Breast epithelium (tissue), 3 donors: ENCODE results near the gene FAM237B.

Source experiments
- POLR2A ChIP-seq: fragments of 450-650 bp; IDR thresholded peaks from one replicate; pipeline ENCODE4 v1.6.1; 2016; ENCODE audit warnings: antibody characterized with exemption, mild to moderate bottlenecking, moderate library complexity
- POLR2AphosphoS5 ChIP-seq, 3 donors: sonication (generic); formaldehyde crosslinking; IDR thresholded peaks; one replicate each; pipeline ENCODE4 v1.6.1; 2017; ENCODE audit warnings: antibody characterized with exemption in 3 of 3
- TF ChIP-seq, protein P1 (sequence below), 3 donors: fragments of 450-650 bp; IDR thresholded peaks; one replicate each; pipeline ENCODE4 v1.5.1; 2016 to 2017; ENCODE audit warnings: antibody characterized with exemption in 3 of 3, mild to moderate bottlenecking in 3 of 3, moderate library complexity in 3 of 3

DNA sequence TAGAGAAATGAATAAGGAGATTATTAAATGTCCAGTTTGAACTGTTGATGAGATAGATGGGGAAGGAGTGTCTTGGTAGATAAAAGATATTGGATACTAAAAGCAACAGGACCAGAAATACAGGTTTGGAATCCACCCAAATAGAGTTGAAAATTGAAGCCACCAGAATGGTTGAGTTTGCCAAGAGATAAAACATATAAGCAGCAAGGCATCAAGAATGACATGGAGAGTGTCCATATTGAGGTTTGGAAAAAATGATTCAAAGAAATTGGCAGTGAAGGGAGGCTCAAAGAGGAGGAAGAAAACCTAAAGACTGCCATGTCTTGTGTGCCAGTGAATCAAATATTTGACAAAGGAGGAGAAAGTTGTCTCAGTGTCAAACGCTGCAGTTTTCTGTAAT lies 51.9 kb downstream of the FAM237B start:
- TF ChIP-seq, protein P1, sequence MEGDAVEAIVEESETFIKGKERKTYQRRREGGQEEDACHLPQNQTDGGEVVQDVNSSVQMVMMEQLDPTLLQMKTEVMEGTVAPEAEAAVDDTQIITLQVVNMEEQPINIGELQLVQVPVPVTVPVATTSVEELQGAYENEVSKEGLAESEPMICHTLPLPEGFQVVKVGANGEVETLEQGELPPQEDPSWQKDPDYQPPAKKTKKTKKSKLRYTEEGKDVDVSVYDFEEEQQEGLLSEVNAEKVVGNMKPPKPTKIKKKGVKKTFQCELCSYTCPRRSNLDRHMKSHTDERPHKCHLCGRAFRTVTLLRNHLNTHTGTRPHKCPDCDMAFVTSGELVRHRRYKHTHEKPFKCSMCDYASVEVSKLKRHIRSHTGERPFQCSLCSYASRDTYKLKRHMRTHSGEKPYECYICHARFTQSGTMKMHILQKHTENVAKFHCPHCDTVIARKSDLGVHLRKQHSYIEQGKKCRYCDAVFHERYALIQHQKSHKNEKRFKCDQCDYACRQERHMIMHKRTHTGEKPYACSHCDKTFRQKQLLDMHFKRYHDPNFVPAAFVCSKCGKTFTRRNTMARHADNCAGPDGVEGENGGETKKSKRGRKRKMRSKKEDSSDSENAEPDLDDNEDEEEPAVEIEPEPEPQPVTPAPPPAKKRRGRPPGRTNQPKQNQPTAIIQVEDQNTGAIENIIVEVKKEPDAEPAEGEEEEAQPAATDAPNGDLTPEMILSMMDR (IDR thresholded peaks at IDR 0.05) = no peak
- no peak for TF ChIP-seq POLR2A
- TF ChIP-seq POLR2AphosphoS5 (IDR thresholded peaks at IDR 0.05) = no peak
